Activated T-cell treated with anti-CD3 and anti-CD28 coated beads for 4 hours (primary cell): Measurements from ENCODE around the gene OGN.

ENCODE experiments used
- DNase-seq: peaks from one replicate; pipeline ENCODE4 v3.0.0-alpha.2; 2020

Gene OGN

GRCh38 chr9:92342825-92343488 is 61.4 kb downstream of the OGN start:
- DNase-seq: no peak

GRCh38 chr9:92341578-92341977 is 62.8 kb downstream of the OGN start:
- DNase-seq: no peak

- no peak for DNase-seq
These were observed 71.1 kb downstream of the OGN start for GRCh38 chr9:92333282-92333634.
